Measurements from ENCODE around the gene ATP9B.

ATP9B gene

GRCh38 chr18:79424008-79424565 lies 354.9 kb downstream of the ATP9B start:
- Histone ChIP-seq H3K36me3 (ENCODE audit: control insufficient read depth, insufficient read depth, low read length) (no peaks in the 10 kb centered on the region), H3K27me3 (replicated peaks; ENCODE audit: control insufficient read depth, insufficient read depth, low read length) (no peaks in the 10 kb centered on the region), H3K4me3 (replicated peaks; ENCODE audit: low read depth, low read length) (no peak overlapping the region)
- no peak for DNase-seq (ENCODE audit: extremely low read depth, insufficient read length)
- TF ChIP-seq CTCF (IDR thresholded peaks at IDR 0.05; ENCODE audit: insufficient read depth, low read length, poor library complexity, severe bottlenecking), result no peak

GRCh38 chr18:79424880-79425568 lies 355.8 kb downstream of the ATP9B start:
- DNase-seq (ENCODE audit: extremely low read depth, insufficient read length), result no peak
- Histone ChIP-seq H3K4me3 (replicated peaks; ENCODE audit: low read depth, low read length) (no peak overlapping the region), H3K27me3 (replicated peaks; ENCODE audit: control insufficient read depth, insufficient read depth, low read length) (no peaks in the 10 kb centered on the region), H3K36me3 (ENCODE audit: control insufficient read depth, insufficient read depth, low read length) (no peaks in the 10 kb centered on the region)
- TF ChIP-seq CTCF (IDR thresholded peaks at IDR 0.05; ENCODE audit: insufficient read depth, low read length, poor library complexity, severe bottlenecking), result no peak

GRCh38 chr18:79425569-79425886 lies 356.3 kb downstream of the ATP9B start:
- DNase-seq (ENCODE audit: extremely low read depth, insufficient read length), result no peak
- Histone ChIP-seq H3K4me3 (replicated peaks; ENCODE audit: low read depth, low read length) (no peak overlapping the region), H3K27me3 (replicated peaks; ENCODE audit: control insufficient read depth, insufficient read depth, low read length) (no peaks in the 10 kb centered on the region), H3K36me3 (ENCODE audit: control insufficient read depth, insufficient read depth, low read length) (no peaks in the 10 kb centered on the region)
- TF ChIP-seq CTCF (IDR thresholded peaks at IDR 0.05; ENCODE audit: insufficient read depth, low read length, poor library complexity, severe bottlenecking), result no peak

- H3K4me3 ChIP-seq (replicated peaks; ENCODE audit: low read depth, low read length), result no peak overlapping the region
- no peaks in the 10 kb centered on the region for H3K27me3 ChIP-seq (replicated peaks; ENCODE audit: control insufficient read depth, insufficient read depth, low read length)
- no peak for DNase-seq (ENCODE audit: extremely low read depth, insufficient read length)
- no peaks in the 10 kb centered on the region for H3K36me3 ChIP-seq (ENCODE audit: control insufficient read depth, insufficient read depth, low read length)
- TF ChIP-seq CTCF (IDR thresholded peaks at IDR 0.05; ENCODE audit: insufficient read depth, low read length, poor library complexity, severe bottlenecking), result no peak
Observed at GRCh38 chr18:79426376-79427300, 357.4 kb downstream of the ATP9B start.

- Histone ChIP-seq H3K36me3 (ENCODE audit: control insufficient read depth, insufficient read depth, low read length) (no peaks in the 10 kb centered on the region), H3K27me3 (replicated peaks; ENCODE audit: control insufficient read depth, insufficient read depth, low read length) (no peaks in the 10 kb centered on the region)
- DNase-seq (ENCODE audit: extremely low read depth, insufficient read length), result no peak
Observed at GRCh38 chr18:79427368-79428225, 358.4 kb downstream of the ATP9B start.

More at GRCh38 chr18:79427368-79428225, 358.4 kb downstream of the ATP9B start:
- TF ChIP-seq CTCF (IDR thresholded peaks at IDR 0.05; ENCODE audit: insufficient read depth, low read length, poor library complexity, severe bottlenecking), result no peak
- H3K4me3 ChIP-seq (replicated peaks; ENCODE audit: low read depth, low read length), result no peak overlapping the region

Data from GM06990 (cell line).